Psoas muscle (tissue), 8 donors: Measurements from ENCODE around the gene FOXP4. TPM values are rescaled to one million over a fixed set of nuclear protein-coding genes. Genes with fewer than 3 reads are reported as not detected.

ENCODE experiments used
- ATAC-seq, 4 donors: fragments of 200-7000 bp; cut with Tn5 transposase; one replicate each; pipeline ENCODE4 v1.9.1; 2020; ENCODE audit warnings: moderate library complexity in 3 of 4, mild to moderate bottlenecking in 2 of 4
- DNase-seq, 2 donors: peaks; one replicate each; pipeline ENCODE4 v3.0.0-alpha.2; 2020
- H3K27ac ChIP-seq: fragments of 200-600 bp; one replicate; pipeline ENCODE4 v1.8.0; 2022
- H3K27me3 ChIP-seq, 3 donors: fragments of 200-600 bp in 1 of 3; one replicate each; pipeline versions ENCODE4 v1.6.1 to v1.8.0; 2013 to 2022; ENCODE audit warnings: low read length in 2 of 3, mild to moderate bottlenecking in 2 of 3, moderate library complexity in 1 of 3; ENCODE audit not compliant: insufficient read depth in 3 of 3
- H3K36me3 ChIP-seq, 2 donors: fragments of 200-600 bp in 1 of 2; one replicate each; pipeline versions ENCODE4 v1.6.1 to v1.8.0; 2013 to 2022; ENCODE audit warnings: low read depth in 1 of 2, mild to moderate bottlenecking in 1 of 2, moderate library complexity in 1 of 2; ENCODE audit not compliant: insufficient read depth in 1 of 2
- H3K4me1 ChIP-seq: fragments of 200-600 bp; one replicate; pipeline ENCODE4 v1.8.0; 2022
- H3K4me3 ChIP-seq: fragments of 200-600 bp; one replicate; pipeline ENCODE4 v1.8.0; 2022; ENCODE audit warnings: mild to moderate bottlenecking
- H3K9me3 ChIP-seq: fragments of 200-600 bp; one replicate; pipeline ENCODE4 v1.8.0; 2022
- CTCF ChIP-seq: fragments of 200-600 bp; IDR thresholded peaks from one replicate; pipeline ENCODE4 v1.8.0; 2022; ENCODE audit warnings: antibody characterized with exemption
- WGBS, 3 donors: extraction: QIAGEN DNeasy Blood & Tissue Kit; methylation state at CpG; one replicate each; pipeline versions ENCODE4 v1.1.6 to v1.1.7; 2013; 5-methylcytosine and 5-hydroxymethylcytosine counted together
- intact Hi-C, 2 donors: fragments of 100-400 bp; cut with DNase I; formaldehyde crosslinking; loops; one replicate each; pipeline versions ENCODE4 v1.11.0 to v1.14.2; 2022
- polyA plus RNA-seq, 3 donors: library from polyadenylated mRNA; stranded (reverse); fragments of 200-250 nt; gene quantifications; one replicate each; pipeline ENCODE4 v1.2.3, GENCODE V29; 2013
- total RNA-seq, 4 donors: library from RNA; stranded (reverse); fragmentation: NEBNext Ultra II Directional in 2 of 4; extraction: Animal tissue kit (Norgen Biotek cat#: 25700) in 2 of 4; gene quantifications; one replicate each; pipeline versions ENCODE4 v1.2.1 to v1.2.4, GENCODE V29; 2021 to 2023
- donor health status: healthy with polysubstance abuse.
- donor health status: DM: no; HTN: no; CAD: no; lungs with moderate emphysema.
- donor health status: Bipolar disorder and iron deficiency.
- donor health status: healthy.
- donor health status: DM: yes; HTN: yes; CAD: no.
- donor health status: DM: no; HTN: no; CAD: no.
- donor health status: DM: no; HTN: no; CAD: no.
- donor health status: DM: yes; HTN: yes; CAD: no.

The FOXP4 gene
- total and polyA plus RNA-seq, 7 donors: 4.6 to 12.2 (median 7.5) TPM

GRCh38 chr6:41584668-41585205 is 38.6 kb downstream of the FOXP4 start:
- WGBS, 3 donors: 92 to 94% (median 93%) methylated on average over 11 of the region's 11 CpGs
- Histone ChIP-seq H3K36me3 (peaks cover 0 to 37% of the 10 kb centered on the region in 2 donors), H3K27me3 (no peaks in the 10 kb centered on the region), H3K27ac (no peak overlapping the region), H3K4me3 (no peak overlapping the region), H3K9me3 (no peaks in the 10 kb centered on the region), H3K4me1 (peaks cover 23% of the 10 kb centered on the region)
- intact Hi-C loops: loop anchor here in 1 of 2 donors (5.0 kb wide), 1 partner anchor 207 kb away; no protein-coding TSS in a partner anchor
- ATAC-seq (no peak), DNase-seq (no peak)
- no peak for TF ChIP-seq CTCF

- Histone ChIP-seq H3K36me3 (peaks cover 0 to 43% of the 10 kb centered on the region in 2 donors), H3K4me1 (peaks cover 22% of the 10 kb centered on the region), H3K27ac (no peak overlapping the region), H3K9me3 (no peaks in the 10 kb centered on the region), H3K27me3 (no peaks in the 10 kb centered on the region), H3K4me3 (no peak overlapping the region)
- intact Hi-C loops: no loop called here
- ATAC-seq: no peak
- WGBS, 3 donors: 92 to 98% (median 94%) methylated on average over 9 of the region's 9 CpGs
- no peak for TF ChIP-seq CTCF
- DNase-seq: no peak
These were observed 39.4 kb downstream of the FOXP4 start for GRCh38 chr6:41585605-41586004.

GRCh38 chr6:41586252-41587007 is 40.2 kb downstream of the FOXP4 start:
- intact Hi-C loops: no loop called here
- no peaks in the 10 kb centered on the region for H3K27me3 ChIP-seq
- H3K36me3 ChIP-seq: peaks cover 0 to 51% of the 10 kb centered on the region in 2 donors
- ATAC-seq: no peak
- TF ChIP-seq CTCF: no peak
- WGBS, 3 donors: 84 to 90% (median 90%) methylated on average over 28 of the region's 28 CpGs
- H3K4me1 ChIP-seq: peaks cover 14% of the 10 kb centered on the region
- DNase-seq: no peak
- no peaks in the 10 kb centered on the region for H3K9me3 ChIP-seq
- no peak overlapping the region for H3K27ac ChIP-seq
- H3K4me3 ChIP-seq: no peak overlapping the region

GRCh38 chr6:41587131-41587879 is 41.1 kb downstream of the FOXP4 start:
- WGBS, 3 donors: 72 to 79% (median 72%) methylated on average over 21 to 26 of the region's 26 CpGs
- ATAC-seq (no peak), DNase-seq (no peak)
- Histone ChIP-seq H3K9me3 (no peaks in the 10 kb centered on the region), H3K4me3 (no peak overlapping the region), H3K27me3 (no peaks in the 10 kb centered on the region), H3K36me3 (peaks cover 0 to 56% of the 10 kb centered on the region in 2 donors), H3K4me1 (peaks cover 5% of the 10 kb centered on the region), H3K27ac (no peak overlapping the region)
- TF ChIP-seq CTCF: no peak
- intact Hi-C loops: no loop called here
